8988T (cell line): ENCODE results near the gene FOXE3.
A peak's percentile ranks its signal among the peaks of the same experiment; 100 is the strongest.

Experiments used
- DNase-seq: peaks from one replicate; pipeline ENCODE4 v3.0.0; 2011

Gene FOXE3

DNA sequence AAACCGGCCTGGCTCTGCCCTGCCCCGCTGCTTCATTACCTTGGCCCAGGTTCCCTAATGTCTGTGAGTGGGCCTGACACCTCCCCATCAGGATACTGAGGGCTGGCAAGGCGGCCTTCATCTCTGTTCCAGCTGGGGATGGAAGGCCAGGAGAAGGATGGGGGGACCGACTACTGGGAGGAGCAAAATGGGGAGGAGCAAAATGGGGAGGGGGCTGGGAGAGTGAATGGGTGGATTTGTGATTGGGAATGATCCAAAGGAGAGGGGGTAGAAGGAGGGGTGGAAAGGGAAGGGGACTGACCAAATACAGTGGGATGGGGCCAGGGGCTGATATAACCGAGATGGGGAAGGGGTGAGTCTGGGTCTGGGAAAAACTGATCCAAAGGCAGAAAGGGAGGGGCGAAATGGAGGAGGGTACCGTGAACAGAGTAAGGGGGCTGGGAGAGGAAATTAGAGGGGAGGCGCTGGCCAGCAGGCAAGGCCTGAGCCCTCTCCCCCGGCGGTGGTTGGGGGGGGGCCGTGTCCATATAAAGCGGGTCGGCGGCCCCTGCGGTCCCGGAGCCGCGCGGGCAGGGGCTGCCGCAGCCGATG lies at the start of gene FOXE3:
TSS of gene FOXE3 (plus strand) at position 558 of the 591 bp plus-strand sequence. CDS start at position 589, 31 bp downstream.
- DNase-seq: no peak

- DNase-seq: no peak
Measured at GRCh38 chr1:47367651-47368050, 48.4 kb upstream of the FOXE3 start.

GRCh38 chr1:47371016-47371517 lies 45.0 kb upstream of the FOXE3 start:
- DNase-seq: no peak

DNA sequence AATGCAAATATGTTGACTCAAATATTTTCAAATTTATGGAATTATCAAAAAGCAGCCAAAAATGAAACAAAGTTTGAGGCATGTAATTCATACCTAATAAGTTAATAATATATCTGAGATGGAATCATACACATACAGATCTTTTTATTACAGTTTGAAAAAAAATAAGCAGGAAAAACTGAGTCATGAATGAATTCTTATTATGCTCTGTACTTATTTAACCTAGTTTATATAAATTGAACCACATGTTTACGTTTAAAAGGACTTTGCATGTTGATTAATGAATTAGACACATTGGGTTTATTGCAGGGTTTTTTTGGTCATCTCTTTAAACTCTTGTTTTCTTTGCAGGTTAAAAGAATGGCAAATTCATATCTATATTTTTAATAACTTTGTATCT lies 41.6 kb upstream of the FOXE3 start:
- no peak for DNase-seq

DNA sequence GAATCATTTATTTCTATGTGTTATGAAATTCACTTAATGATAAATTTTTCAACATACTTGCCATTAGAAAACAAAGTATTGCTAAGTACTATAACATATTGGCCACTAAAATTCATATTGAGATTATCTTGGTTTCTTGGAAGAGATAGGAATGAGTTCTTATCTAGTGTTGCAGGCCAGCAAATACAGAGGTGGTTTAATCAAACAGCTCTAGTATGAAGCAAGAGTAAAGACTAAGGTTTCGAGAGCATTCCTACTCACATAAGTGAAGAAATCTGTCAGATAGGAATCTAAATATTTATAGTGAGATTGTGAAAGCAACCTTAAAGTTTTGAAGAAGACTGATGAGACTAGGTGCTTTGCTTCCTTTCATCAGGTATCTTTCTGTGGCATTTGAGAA lies 37.9 kb upstream of the FOXE3 start:
- DNase-seq: no peak

GRCh38 chr1:47380699-47381098 lies 35.4 kb upstream of the FOXE3 start:
- no peak for DNase-seq

DNA sequence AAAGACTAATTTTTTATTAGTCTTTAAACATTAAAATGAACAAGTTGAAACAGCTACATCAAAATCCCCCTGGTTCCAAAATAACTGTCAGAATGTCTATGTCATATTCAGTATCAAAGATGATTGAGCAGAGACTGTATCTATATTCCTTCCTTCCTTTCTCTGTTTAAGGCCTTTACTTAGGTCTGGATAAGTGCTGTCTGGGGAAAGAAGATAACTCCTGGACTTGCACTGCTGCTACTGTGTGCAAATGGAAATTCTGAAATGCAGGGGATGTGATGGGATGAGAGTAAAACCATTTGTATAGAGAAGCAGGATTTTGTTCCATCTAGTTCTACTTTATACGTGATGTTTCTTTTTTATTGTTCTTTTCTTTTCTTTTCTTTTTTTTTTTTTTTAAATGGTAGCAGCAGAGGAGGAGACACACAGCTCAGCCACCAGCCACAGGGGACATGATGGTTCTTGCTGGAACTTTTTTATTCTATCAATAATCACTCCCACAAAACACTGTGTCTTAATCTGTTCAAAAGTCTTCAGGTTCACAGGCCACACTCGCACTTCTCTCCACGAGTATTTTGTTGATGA lies 33.6 kb upstream of the FOXE3 start:
- DNase-seq: no peak

GRCh38 chr1:47384083-47384482 lies 32.0 kb upstream of the FOXE3 start:
- no peak for DNase-seq

- no peak for DNase-seq
Measured at GRCh38 chr1:47385020-47385419, 31.1 kb upstream of the FOXE3 start.

GRCh38 chr1:47386268-47386667 lies 29.8 kb upstream of the FOXE3 start:
- DNase-seq: no peak

DNA sequence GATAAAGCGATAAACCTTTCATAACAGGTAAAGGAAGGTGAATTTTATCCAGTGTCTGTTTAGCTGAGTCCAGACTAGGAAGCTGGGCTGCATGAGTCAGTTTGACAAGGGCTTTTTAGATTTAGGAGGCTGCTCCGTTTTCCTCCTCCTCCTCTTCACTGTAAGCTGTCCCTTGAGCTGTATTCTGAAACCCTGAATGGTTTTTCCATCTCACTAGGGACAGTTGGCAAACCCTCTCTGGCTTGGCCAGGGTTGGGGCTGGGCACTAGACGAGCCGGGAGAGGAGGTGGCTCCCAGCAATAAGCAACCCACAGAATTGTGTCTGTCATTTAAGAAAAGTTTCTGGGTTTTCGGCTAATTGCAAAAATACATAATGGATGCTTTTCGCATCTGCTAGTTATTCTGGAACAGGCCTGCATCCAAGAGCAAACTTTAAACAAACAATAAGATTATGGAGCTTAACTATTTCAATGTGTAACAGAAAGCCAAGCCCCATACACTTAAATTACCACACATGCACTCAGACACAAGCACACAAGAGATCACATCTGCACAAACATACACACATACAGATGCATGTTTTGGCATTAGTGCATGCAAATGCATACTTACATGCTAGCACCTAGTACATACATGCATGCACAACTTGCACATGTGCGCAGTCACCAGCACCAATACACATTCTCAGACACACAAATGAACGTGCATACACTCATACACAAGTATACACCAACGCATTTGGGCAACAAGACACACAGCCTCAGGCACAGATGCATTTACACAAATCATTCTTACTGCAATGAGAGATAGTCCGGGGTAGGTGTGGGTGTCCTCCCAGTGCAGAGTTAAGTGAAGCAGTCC lies 27.8 kb upstream of the FOXE3 start:
- no peak for DNase-seq

GRCh38 chr1:47388891-47389238 lies 27.2 kb upstream of the FOXE3 start:
- peak; percentile 34 for DNase-seq

DNA sequence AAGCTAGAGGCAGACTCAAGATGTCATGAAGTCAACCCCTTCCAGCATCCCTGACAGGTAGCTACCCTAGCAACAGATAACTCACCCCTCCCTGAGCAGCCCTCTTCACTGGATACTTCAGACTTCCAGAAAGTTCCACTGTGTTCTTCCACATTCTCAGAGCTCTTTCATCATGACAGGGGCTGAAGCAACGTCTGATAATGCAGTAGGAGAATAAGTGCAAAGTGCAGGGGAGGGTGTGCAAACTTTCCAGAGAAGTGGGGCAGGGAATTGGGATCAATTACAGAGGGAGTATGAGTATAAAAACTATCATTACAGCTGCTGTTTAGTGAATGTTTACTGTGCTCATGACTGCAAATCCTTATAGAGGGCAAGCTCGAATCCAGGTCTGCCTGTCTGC lies 26.4 kb upstream of the FOXE3 start:
- no peak for DNase-seq

GRCh38 chr1:47390843-47391242 lies 25.2 kb upstream of the FOXE3 start:
- no peak for DNase-seq

- DNase-seq: no peak
Measured at GRCh38 chr1:47393141-47393540, 22.9 kb upstream of the FOXE3 start.

DNA sequence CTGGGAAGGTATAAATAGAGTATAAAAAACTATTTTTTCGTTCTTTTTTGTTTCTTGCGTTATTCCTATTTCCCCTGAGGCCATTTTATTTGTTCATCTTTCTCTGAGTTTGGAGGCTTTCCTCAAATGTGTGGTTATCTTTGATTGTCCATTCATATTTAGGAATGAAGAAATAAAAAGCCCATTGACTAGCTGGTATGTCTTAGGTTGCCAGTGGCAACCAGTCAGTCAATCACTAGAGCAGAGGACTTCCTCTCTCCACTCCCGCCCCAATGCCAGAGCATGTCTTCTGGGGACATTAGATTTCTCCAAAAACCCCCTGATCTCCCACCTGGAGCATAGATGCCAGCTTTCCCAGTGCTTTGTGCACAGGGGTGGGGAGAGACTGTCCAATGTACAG lies 20.7 kb upstream of the FOXE3 start:
- DNase-seq: no peak

DNA sequence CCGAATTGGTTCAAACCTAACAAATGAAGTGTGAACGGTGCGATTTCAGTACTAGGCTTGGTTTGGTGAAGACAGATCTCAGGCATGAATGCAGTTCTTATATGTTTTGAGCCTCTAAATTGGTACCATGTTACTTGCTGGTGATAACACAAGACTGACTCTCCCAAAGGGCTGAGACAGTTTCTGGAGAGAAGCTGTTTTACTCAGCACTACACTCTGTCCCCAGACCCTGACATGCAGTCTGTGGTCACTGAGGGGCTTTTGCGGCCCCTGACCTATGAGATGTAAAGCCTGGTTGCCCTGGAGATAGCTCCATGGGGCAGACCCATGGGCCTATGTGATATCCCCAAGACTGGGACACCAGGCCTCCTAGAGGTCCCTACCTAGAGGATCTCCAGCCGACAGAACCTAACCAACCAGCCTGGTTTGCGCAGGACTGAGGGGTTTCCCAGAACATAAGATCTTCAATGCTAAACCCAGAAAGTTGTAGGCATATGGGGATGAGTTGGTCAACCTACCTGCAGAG lies 19.4 kb upstream of the FOXE3 start:
- no peak for DNase-seq

DNA sequence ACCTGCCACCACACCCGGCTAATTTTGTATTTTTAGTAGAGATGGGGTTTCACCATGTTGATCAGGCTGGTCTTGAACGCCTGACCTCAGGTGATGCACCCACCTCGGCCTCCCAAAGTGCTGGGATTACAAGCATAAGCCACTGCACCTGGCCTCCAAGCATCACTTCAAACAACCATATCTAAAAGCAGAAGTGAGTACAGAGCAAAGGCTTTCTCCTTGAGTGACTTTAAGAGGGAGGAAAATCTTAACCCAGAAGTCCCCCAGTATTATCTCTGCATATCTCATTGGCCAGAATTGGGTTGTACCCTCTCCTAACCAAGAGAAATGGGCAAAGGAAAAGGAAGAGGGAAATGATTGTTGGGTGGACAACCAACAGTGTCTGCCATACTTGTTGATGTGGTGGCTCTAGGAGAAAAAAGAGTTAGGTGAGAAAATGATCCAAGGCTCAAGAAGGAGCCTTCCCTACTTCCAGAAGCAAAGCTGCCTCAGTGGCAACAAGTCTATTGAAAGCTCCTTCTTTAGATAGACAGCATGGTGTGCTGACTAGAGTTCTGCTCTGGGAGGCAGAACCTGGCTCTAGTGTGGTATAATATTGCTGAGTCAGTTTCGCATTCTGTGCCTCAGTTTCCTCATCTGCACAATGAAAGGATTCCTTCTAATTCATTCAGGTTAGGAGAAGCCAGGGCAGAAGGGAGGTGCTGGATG lies 16.8 kb upstream of the FOXE3 start:
- no peak for DNase-seq

GRCh38 chr1:47399846-47400155 lies 16.3 kb upstream of the FOXE3 start:
- no peak for DNase-seq

GRCh38 chr1:47401761-47402160 lies 14.3 kb upstream of the FOXE3 start:
- DNase-seq: no peak

GRCh38 chr1:47402591-47402990 lies 13.5 kb upstream of the FOXE3 start:
- no peak for DNase-seq

DNA sequence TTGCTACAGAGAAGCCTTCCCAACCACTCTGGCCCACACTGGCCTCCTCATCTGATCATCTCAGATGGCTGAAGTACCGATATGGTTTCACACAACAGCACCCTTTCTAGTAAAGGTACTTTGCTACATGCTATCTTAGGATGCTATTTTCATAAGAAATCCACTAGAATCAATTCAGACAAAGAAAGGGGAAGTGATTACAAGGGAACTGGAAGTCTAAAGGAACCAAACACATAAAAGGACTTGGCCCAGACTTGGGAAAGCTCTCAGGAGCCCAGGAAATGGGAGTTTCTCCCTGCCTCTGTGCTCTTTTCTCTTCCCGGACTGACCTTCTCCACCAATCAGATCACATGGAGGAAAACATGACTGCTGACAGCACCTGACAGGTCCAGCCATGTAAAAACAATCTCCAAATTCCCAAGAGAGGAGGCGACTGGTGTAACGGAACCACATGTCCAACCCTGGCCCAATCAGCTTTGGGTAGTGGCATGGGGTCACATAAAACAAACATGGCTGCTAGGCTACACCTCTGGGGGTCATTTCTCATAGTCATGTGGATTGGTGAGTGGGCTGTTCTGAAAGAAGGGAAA lies 12.7 kb upstream of the FOXE3 start:
- DNase-seq: no peak

DNA sequence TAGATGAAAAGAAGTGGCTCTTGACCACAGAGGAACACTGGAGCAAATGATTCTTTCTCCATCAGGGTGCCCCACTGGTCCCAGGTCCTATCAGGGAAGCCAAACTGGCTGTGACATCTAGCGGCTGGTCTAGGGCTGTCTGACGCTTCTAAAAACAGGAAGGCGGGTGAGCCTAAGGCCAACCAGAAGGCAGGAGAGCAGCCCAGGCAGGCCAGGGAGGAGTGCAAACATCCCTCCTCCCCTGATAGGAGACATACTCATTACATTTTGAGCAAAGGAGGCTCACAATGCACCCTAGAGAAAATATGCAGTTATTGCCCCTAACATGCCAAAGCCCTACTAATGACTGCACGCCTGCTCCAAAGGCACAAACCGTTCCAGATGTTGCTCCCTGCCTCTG lies 10.4 kb upstream of the FOXE3 start:
- no peak for DNase-seq
